EL (cell line): Measurements from ENCODE around the gene HTR2A.

Experiments
- DNase-seq: peaks from one replicate; pipeline ENCODE4 v3.0.0-alpha.2; 2016

Gene HTR2A

GRCh38 chr13:46896341-46897137 lies at the start of gene HTR2A:
HTR2A (minus strand) TSS chr13:46897053; CDS start chr13:46895906, 1,147 bp downstream.
- peak; percentile 40 for DNase-seq

DNA sequence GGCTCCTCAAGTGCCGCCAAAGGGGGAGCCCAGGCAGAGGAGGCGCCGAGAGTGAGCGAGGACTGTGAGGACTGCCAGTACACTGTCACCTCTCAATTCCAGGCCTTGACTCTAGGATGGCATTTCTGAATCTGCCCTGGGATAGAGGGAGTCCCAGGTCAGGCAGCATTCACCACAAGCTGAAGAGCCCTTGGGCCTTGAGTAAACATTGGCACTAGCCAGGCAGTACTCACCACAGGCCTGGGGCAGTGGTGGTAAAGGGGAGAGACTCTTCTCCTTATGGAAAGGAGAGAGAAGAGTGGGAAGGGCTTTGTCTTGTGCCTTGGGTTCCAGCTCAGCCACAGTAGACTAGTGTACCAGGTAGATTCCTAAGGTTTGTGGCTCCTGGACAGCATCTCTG lies 39.7 kb upstream of the HTR2A start:
- no peak for DNase-seq

GRCh38 chr13:46934749-46935148 lies 37.9 kb upstream of the HTR2A start:
- no peak for DNase-seq

GRCh38 chr13:46926916-46927590 lies 30.2 kb upstream of the HTR2A start:
- peak; percentile 65 for DNase-seq

- no peak for DNase-seq
Observed at GRCh38 chr13:46925486-46925885, 28.6 kb upstream of the HTR2A start.

DNA sequence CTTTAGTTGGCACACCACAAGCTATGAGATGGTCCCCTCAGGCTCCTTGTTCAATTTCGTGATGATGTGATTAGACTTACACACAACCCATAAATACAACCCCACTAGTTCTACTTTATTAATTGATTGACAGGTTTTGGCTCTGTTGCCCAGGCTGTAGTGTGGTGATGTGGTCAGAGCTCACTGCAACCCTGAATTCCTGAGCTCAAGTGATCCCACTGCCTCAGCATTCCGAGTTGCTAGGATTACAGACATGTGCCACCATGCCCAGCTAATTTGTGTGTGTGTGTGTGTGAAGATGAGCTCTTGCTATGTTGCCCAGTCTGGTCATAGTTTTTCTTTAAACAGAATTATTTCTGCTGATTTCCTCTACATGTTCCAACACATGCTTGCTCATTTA lies 17.5 kb upstream of the HTR2A start:
- peak; percentile 24 for DNase-seq

- DNase-seq: no peak
Observed at GRCh38 chr13:46913757-46914156, 16.9 kb upstream of the HTR2A start.

DNA sequence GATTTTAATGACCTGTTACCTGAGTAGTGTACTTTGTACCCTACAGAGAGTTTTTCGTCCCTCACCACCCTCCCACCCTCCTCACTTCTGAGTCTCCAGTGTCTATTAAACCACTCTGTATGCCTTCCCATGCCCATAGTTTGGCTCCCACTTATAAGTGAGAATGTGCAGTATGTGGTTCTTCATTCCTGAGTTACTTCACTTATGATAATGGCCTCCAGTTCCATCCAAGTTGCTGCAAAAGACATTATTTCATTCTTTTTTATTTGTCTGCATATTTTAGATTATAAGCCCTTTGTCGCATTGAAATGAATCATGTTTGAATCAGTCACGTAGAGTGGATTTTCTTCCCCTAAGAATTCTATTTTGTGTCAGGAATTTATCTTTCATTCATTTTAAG lies 12.2 kb upstream of the HTR2A start:
- DNase-seq: no peak

- DNase-seq: peak; percentile 62
Observed at GRCh38 chr13:46908501-46908900, 11.6 kb upstream of the HTR2A start.

DNA sequence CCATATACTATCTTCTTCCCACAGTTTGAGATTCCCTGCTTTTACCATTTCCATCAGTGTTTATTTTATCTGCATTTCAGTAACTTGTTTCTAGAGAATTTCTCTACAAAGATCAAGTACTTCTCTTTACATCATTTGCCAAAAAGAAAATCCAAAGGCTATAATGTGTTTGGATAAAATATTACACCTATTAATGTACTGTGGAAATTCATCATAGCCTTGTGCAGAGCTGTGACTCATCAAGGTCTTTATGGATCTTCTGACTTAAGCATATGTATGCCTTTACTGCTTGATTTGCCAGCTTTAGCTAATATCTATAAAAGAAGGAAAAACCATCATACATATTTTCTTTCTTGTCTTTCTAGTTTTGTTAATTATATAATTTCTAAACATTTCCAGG lies 9.6 kb upstream of the HTR2A start:
- DNase-seq: no peak

- no peak for DNase-seq
Observed at GRCh38 chr13:46905249-46905648, 8.4 kb upstream of the HTR2A start.

DNA sequence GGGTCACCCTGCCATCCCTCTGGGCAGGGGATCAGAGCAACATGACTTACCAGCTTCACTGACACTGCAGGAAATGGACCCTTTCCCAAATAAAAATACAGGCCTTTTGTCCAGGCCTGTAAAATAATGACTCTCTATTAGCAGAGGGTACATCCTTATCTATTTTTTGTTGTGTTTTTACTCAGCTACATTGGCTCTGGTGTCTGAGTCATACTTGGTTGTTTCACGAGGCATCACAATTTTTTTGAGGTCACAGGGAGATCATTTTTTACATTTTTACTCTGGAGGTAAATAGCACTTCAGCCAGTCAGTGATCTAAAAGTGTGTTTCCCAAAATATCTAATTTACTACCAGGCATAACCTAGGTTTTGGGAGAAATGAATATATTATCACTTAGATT lies 6.9 kb upstream of the HTR2A start:
- DNase-seq: peak; percentile 60

GRCh38 chr13:46901721-46902120 lies 4.9 kb upstream of the HTR2A start:
- DNase-seq: no peak

DNA sequence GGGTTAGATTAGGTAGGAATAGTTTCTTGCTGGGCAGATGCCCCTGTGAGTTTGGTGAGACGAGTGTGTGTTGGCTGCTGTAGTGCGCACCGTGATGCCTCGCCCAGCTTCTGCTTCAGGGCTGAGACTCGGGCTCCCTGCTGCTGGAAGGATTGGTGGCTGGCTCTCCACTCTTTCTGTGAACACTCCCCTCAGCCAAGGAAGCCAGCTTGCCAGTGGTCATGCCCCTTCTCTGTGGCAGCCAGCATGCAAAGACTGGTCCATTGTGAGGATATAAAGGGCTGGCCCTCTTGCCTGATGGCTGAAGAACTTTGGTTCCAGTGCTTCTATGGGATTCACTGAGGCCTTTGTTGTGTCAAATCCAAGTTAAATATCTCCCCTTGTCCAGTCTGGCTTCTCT lies 2.9 kb upstream of the HTR2A start:
- DNase-seq: no peak

DNA sequence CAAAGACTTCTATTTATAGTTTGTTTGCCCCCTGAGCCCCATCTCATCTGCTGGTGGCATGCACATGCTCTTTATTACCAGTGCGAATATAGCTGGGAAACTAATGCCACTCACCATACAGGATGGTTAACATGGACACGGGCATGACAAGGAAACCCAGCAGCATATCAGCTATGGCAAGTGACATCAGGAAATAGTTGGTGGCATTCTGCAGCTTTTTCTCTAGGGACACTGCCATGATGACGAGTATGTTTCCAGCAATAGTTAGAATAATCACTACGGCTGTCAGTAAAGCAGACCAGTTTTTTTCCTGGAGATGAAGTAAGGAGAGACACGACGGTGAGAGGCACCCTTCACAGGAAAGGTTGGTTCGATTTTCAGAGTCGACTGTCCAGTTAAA lies 1.5 kb downstream of the HTR2A start:
- no peak for DNase-seq

- DNase-seq: no peak
Observed at GRCh38 chr13:46894568-46894967, 2.3 kb downstream of the HTR2A start.

DNA sequence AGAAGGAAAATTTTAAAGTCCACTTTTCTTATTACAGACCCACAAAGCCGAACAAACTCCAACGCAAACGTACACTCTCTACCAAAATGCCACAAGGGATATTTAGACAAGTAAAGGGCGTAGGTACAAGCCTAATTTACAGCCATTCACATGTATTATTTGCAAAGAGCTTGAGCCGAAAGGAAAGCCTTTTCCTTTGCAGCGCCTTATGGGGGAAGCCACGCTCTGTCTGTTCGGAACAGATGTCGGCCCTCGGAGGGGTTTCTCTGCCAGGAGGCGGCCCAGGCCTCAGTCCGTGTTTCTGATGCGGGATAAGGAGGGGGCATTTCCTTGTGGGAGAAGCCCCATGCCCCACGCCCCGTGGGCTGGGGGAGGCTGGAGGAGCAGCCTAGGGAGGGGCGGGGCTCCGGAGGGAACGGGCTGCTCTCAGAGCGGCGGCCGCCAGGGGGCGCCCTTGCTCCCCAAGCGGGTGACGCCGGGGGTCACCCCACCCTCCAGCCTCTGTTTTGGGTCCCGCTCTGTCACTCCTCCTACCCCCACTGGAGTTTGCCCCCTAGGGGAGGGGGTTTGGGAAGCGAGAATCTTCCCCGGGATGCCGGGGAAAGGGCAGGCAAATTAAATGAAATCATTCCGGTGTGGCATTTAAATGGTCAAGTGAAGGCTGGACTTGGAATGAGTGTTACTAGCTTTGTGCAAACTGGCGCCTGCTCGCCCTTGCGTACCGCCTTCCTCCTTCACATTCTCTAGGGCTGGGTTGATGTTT lies 2.9 kb downstream of the HTR2A start:
- peak; percentile 58 for DNase-seq

GRCh38 chr13:46893221-46893740 lies 3.6 kb downstream of the HTR2A start:
- no peak for DNase-seq

GRCh38 chr13:46885018-46885417 lies 11.8 kb downstream of the HTR2A start:
- DNase-seq: peak; percentile 53

DNA sequence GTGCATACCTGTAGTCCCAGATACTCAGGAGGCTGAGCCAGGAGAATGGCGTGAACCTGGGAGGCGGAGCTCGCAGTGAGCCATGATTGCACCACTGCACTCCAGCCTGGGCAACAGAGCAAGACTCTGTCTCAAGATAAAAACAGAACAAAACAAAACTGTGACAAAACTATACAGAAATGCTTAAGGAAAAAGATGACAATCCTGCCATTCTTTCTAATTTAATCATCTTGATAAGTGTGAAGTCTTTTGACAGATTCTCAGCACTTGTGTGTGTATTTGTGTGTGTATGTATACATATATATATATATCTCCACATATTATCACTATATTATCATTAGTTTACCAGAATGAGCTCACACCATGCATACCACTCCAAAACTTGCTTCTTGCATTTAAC lies 12.3 kb downstream of the HTR2A start:
- no peak for DNase-seq

DNA sequence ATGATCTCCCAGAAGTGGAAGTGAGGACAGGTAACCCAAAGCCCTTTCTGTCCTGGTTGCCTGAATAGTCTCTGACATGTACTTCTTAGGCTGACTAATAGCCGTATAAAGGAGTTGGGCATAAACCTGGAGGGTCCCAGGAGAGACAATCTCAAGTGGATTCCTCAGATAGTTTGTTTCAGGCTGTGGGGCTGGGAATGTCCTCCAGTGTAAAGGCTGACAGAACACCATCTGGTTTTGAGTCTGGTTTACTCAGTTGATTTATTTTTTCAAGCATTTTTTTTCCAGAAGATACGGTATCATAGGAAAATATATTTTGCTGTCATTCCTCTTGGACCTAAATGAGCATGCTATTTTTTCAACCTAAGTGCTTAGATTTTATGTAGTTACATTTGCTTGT lies 15.2 kb downstream of the HTR2A start:
- no peak for DNase-seq

DNA sequence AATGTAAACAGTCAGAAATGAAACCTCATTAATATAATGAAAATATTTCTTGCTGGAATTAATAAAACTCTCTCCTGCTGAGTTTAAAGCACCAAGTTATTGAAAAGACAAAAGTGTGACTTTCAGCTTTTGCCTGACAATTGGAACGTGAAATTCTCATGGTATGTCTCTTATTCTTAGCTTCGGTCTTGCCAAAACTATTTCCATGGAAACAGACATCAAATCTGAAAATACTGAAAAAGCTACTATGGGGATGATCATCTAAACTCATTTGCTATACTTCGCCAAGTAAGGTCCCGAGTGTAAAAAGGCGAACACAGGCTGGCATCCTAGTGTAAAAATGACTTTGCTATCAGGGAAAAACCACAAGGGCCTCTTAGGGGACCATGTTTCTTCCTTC lies 22.8 kb downstream of the HTR2A start:
- no peak for DNase-seq

DNA sequence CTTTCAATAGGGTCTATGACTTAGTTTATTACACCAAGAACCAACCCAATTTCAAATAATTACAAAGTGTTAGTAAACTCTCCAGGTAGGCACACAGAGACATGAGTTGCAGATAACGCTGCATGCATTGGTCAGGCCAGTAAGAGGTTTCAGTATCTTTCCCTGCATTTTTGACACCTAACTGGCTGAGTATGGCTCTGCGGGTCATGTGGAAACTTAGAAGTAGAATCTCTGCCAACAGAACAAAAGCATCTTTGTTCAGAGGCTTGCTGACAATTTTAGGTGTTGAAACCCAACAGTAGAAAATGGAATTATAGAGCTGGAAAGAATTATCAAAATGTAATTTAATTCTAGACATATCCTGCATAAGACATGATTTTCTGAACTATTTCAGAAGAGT lies 25.3 kb downstream of the HTR2A start:
- DNase-seq: no peak

GRCh38 chr13:46868091-46868490 lies 28.8 kb downstream of the HTR2A start:
- no peak for DNase-seq
